K562 (cell line): Measurements from ENCODE around the gene GJA10. TPM values are rescaled to one million over a fixed set of nuclear protein-coding genes. Genes with fewer than 3 reads are reported as not detected.

Source experiments
- CBFB ChIP-seq: sonication (generic); formaldehyde crosslinking; IDR thresholded peaks from 2 replicates; pipeline ENCODE4 v1.4.0; 2020; ENCODE audit warnings: mild to moderate bottlenecking, missing genetic modification reagents
- CC2D1A ChIP-seq: fragments of 450-650 bp; IDR thresholded peaks from 2 replicates; pipeline ENCODE4 v1.6.1; 2017; ENCODE audit warnings: mild to moderate bottlenecking
- EP400 ChIP-seq: fragments of 450-650 bp; IDR thresholded peaks from 2 replicates; pipeline ENCODE4 v1.6.1; 2017; ENCODE audit warnings: antibody characterized with exemption, mild to moderate bottlenecking, moderate library complexity
- FOS ChIP-seq: IDR thresholded peaks from 3 replicates; pipeline ENCODE4 v1.6.1; 2011; ENCODE audit not compliant: insufficient read length; ENCODE audit errors: extremely low read depth
- FUS ChIP-seq: fragments of 200-400 bp; formaldehyde crosslinking; optimal IDR thresholded peaks from 2 replicates; pipeline ENCODE3; 2017; ENCODE audit warnings: low read depth, low read length
- IRF9 ChIP-seq: fragments of 450-650 bp; IDR thresholded peaks from 2 replicates; pipeline ENCODE4 v1.6.1; 2016; ENCODE audit warnings: missing biosample characterization, missing genetic modification characterization
- LCOR ChIP-seq: sonication (generic); formaldehyde crosslinking; IDR thresholded peaks from 2 replicates; pipeline ENCODE4 v1.8.0; 2022; ENCODE audit warnings: mild to moderate bottlenecking, missing genetic modification reagents
- LEF1 ChIP-seq: fragments of 450-650 bp; IDR thresholded peaks from 2 replicates; pipeline ENCODE4 v1.6.1; 2016; ENCODE audit warnings: mild to moderate bottlenecking
- MEF2A ChIP-seq: IDR thresholded peaks from 2 replicates; pipeline ENCODE4 v1.6.1; 2011; ENCODE audit warnings: low read depth, mild to moderate bottlenecking, low read length, moderate library complexity; ENCODE audit not compliant: control insufficient read depth
- NR2F6 ChIP-seq: fragments of 450-650 bp; formaldehyde crosslinking; IDR thresholded peaks from 2 replicates; pipeline ENCODE4 v1.4.0; 2020; ENCODE audit warnings: mild to moderate bottlenecking
- PHB ChIP-seq: fragments of 250-450 bp; sonication (Bioruptor Pico); IDR thresholded peaks from 2 replicates; pipeline ENCODE4 v1.5.0; 2021
- POLR2B ChIP-seq: fragments of 450-650 bp; IDR thresholded peaks from 2 replicates; pipeline ENCODE4 v1.6.1; 2018; ENCODE audit warnings: low read depth; ENCODE audit not compliant: partially characterized antibody
- SMAD2 ChIP-seq: fragments of 150-350 bp; IDR thresholded peaks from 2 replicates; pipeline ENCODE4 v1.6.1; 2014; ENCODE audit warnings: low read depth, mild to moderate bottlenecking, low read length
- SP1 ChIP-seq: sonication (generic); formaldehyde crosslinking; IDR thresholded peaks from 2 replicates; pipeline ENCODE4 v1.8.1; 2022; ENCODE audit warnings: mild to moderate bottlenecking, missing genetic modification reagents
- SREBF1 ChIP-seq: fragments of 150-350 bp; IDR thresholded peaks from 2 replicates; pipeline ENCODE4 v1.6.1; 2014; ENCODE audit warnings: antibody characterized with exemption, low read depth, low read length, borderline replicate concordance
- TCF15 ChIP-seq: fragments of 250-450 bp; sonication (Bioruptor Pico); IDR thresholded peaks from 2 replicates; pipeline ENCODE4 v1.8.0; 2022; ENCODE audit warnings: moderate library complexity, mild to moderate bottlenecking, inconsistent platforms
- TCF3 ChIP-seq: sonication (generic); formaldehyde crosslinking; IDR thresholded peaks from 2 replicates; pipeline ENCODE4 v1.4.0; 2020; ENCODE audit warnings: mild to moderate bottlenecking, missing genetic modification reagents
- TEAD4 ChIP-seq, 2 experiments: sonication (generic) in 1 of 2; formaldehyde crosslinking in 1 of 2; IDR thresholded peaks; 2 replicates each; pipeline versions ENCODE4 v1.6.1 to v1.8.0; 2012 to 2022; ENCODE audit warnings: borderline replicate concordance in 1 of 2, inconsistent platforms in 1 of 2, low read length in 1 of 2, mild to moderate bottlenecking in 1 of 2, missing genetic modification reagents in 1 of 2
- THRA ChIP-seq: fragments of 450-650 bp; IDR thresholded peaks from 2 replicates; pipeline ENCODE4 v1.6.1; 2017; ENCODE audit warnings: mild to moderate bottlenecking, moderate library complexity
- U2AF1 ChIP-seq: fragments of 200-400 bp; formaldehyde crosslinking; optimal IDR thresholded peaks from 2 replicates; pipeline ENCODE3; 2017; ENCODE audit warnings: mild to moderate bottlenecking, low read depth, low read length, moderate library complexity
- ZBTB12 ChIP-seq: fragments of 250-450 bp; sonication (Bioruptor Pico); IDR thresholded peaks from 2 replicates; pipeline ENCODE4 v1.4.0; 2020
- ZNF143 ChIP-seq: sonication (generic); formaldehyde crosslinking; IDR thresholded peaks from 2 replicates; pipeline ENCODE4 v1.9.0; 2022; ENCODE audit warnings: mild to moderate bottlenecking, missing genetic modification reagents
- ZNF217 ChIP-seq: sonication (generic); formaldehyde crosslinking; IDR thresholded peaks from 2 replicates; pipeline ENCODE4 v1.8.0; 2022; ENCODE audit warnings: mild to moderate bottlenecking, missing genetic modification reagents
- ZNF277 ChIP-seq: fragments of 250-450 bp; sonication (Bioruptor Pico); IDR thresholded peaks from 2 replicates; pipeline ENCODE4 v1.8.0; 2022; ENCODE audit warnings: inconsistent platforms, mild to moderate bottlenecking, moderate library complexity, borderline replicate concordance
- ZNF3 ChIP-seq: fragments of 250-450 bp; sonication (Bioruptor Pico); IDR thresholded peaks from 2 replicates; pipeline ENCODE4 v1.5.0; 2021; ENCODE audit warnings: mild to moderate bottlenecking, moderate library complexity
- polyA plus RNA-seq, 8 experiments: library from polyadenylated mRNA; depleted of rRNA in 4 of 8; stranded (reverse) in 5 of 8; unstranded in 3 of 8; fragments of >200 nt; fragmentation: Nextera tagmentation in 2 of 8; fragmentation: Illumina TruSeq in 1 of 8; extraction: Ambion mirVana in 2 of 8; extraction: Trizol in 1 of 8; gene quantifications; 2 replicates each; pipeline versions ENCODE4 v1.2.1 to v1.2.3, GENCODE V29; 2011 to 2014; ENCODE audit warnings: inconsistent platforms in 1 of 8, missing spikeins in 1 of 8
- total RNA-seq, 7 experiments: library from RNA; depleted of rRNA in 6 of 7; stranded (reverse); fragments of >200 nt in 6 of 7; fragmentation: Illumina TruSeq in 2 of 7; extraction: Trizol in 2 of 7; gene quantifications; 2 replicates each; pipeline versions ENCODE4 v1.2.1 to v1.2.3, GENCODE V29; 2011 to 2021; ENCODE audit warnings: low replicate concordance in 1 of 7

The GJA10 gene
- total and polyA plus RNA-seq, 9 of the 15 experiments (the other 6 are each of a cell fraction or from before 2014, with no cell fraction given): not detected

GRCh38 chr6:89895276-89895874 is 1.1 kb downstream of the GJA10 start (continued):
- no peak for TF ChIP-seq ZNF3 (CRISPR knock-in tag)
- TF ChIP-seq ZBTB12: no peak
- TF ChIP-seq ZNF143 (CRISPR knock-in tag): no peak
- no peak for TF ChIP-seq SREBF1
- TF ChIP-seq SMAD2: no peak
- no peak for TF ChIP-seq TEAD4 (IDR thresholded peaks at IDR 0.05; ENCODE audit: low read length)
- no peak for TF ChIP-seq TEAD4 (CRISPR knock-in tag; IDR thresholded peaks at IDR 0.05; ENCODE audit: borderline replicate concordance)
- TF ChIP-seq MEF2A: no peak
- TF ChIP-seq NR2F6 (CRISPR knock-in tag): no peak
- no peak for TF ChIP-seq CBFB (CRISPR knock-in tag)
- TF ChIP-seq FUS: no peak
- no peak for TF ChIP-seq TCF15 (CRISPR knock-in tag)
- no peak for TF ChIP-seq EP400
- TF ChIP-seq LEF1: no peak
- no peak for TF ChIP-seq CC2D1A
- no peak for TF ChIP-seq ZNF277 (CRISPR knock-in tag)
- no peak for TF ChIP-seq U2AF1
- TF ChIP-seq POLR2B: no peak
- TF ChIP-seq LCOR (CRISPR knock-in tag): 0 out of 2 replicates have a peak, but pooled peaks have one; percentile 38
- TF ChIP-seq IRF9 (tag): no peak
- TF ChIP-seq PHB (CRISPR knock-in tag): no peak
- TF ChIP-seq THRA: no peak
- TF ChIP-seq TCF3 (CRISPR knock-in tag): no peak
- no peak for TF ChIP-seq ZNF217 (CRISPR knock-in tag)
- no peak for TF ChIP-seq FOS
- TF ChIP-seq SP1 (CRISPR knock-in tag): no peak
